ENCODE data around the gene DFFA.
A peak's percentile ranks its signal among the peaks of the same experiment; 100 is the strongest.
"Not testable (repeated sequence)": the region's sequence is repeated elsewhere in the genome, so short reads cannot be mapped to it uniquely, and the experiment has no call there.

DFFA gene

DNA sequence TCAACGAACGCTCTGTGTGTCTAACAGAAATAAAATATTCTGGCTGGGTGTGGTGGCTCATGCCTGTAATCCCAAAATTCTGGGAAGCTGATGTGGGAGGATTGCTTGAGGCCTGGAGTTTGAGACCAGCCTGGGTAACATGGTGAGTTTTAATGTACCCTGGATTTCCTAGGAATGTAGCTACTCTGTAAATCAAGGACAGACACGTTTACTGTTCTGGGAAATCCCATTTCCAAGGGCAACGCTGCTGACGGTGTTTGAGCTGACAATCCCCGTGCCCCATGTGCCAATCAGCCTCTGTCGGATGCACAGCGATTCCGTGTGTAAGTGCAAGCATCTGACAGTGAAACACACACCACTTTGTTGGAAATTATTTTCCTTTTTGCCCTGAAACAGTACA, 14.5 kb downstream of the DFFA start:
- no peak for DNase-seq (ENCODE audit: low read depth)

- not testable (repeated sequence) for DNase-seq (ENCODE audit: low read depth)
Observed at GRCh38 chr1:10457462-10457861, 14.9 kb downstream of the DFFA start.

GRCh38 chr1:10456661-10457060, 15.7 kb downstream of the DFFA start:
- no peak for DNase-seq (ENCODE audit: low read depth)

DNA sequence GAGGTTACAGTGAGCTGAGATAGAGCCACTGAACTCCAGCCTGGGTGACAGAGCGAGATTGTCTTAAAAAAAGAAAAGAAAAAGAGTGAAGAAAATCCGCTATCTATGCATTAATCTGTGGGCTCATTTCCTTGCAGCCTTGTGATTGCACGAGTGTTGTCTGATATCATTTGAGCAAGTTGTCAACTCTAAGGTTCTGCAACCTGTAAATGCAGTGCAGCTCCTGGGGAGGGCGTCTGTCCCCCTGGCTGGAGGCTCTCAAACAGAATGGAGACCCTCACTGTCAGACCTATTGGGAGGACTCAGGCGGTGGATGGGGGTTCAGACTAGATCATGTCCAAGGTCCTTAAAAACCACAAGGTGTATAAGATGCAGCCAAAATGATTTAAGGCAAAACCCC, 16.3 kb downstream of the DFFA start:
- no peak for DNase-seq (ENCODE audit: low read depth)

DNA sequence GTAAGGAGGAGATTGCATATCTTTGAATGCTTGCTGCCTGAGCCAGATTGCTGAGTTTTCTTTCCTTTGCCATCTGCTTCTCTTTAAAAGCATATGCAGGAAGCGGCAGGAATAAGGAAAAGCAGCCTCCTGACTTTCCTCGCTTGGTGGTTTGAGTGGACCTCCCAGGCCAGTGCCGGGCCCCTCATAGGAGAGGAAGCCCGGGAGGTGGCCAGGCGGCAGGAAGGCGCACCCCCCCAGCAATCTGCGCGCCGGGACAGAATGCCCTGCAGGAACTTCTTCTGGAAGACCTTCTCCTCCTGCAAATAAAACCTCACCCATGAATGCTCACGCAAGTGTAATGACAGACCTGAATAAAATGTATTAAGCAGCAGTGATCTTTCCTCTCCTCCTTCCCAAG, 21.0 kb downstream of the DFFA start:
- peak; percentile 58 for DNase-seq (ENCODE audit: low read depth)

DNA sequence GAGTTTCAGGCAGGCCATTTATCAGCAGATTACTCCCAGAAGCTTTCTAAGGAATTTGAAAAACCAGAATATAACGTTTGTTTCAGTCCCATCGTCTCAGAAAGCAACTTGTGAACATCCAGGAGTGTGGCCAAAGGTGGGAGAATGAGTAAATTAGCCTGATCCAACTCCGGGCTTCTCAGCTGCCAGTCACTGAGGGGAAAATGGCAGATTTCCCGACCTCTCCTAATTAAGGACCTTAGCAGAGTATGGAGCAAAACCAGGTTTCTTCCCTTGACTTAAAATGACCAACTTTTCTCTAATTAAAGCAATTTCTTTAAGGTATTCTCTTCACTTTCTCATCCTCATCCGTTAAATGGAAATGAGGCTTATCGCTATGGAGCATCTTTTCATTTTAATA, 21.5 kb downstream of the DFFA start:
- DNase-seq (ENCODE audit: low read depth): no peak

DNA sequence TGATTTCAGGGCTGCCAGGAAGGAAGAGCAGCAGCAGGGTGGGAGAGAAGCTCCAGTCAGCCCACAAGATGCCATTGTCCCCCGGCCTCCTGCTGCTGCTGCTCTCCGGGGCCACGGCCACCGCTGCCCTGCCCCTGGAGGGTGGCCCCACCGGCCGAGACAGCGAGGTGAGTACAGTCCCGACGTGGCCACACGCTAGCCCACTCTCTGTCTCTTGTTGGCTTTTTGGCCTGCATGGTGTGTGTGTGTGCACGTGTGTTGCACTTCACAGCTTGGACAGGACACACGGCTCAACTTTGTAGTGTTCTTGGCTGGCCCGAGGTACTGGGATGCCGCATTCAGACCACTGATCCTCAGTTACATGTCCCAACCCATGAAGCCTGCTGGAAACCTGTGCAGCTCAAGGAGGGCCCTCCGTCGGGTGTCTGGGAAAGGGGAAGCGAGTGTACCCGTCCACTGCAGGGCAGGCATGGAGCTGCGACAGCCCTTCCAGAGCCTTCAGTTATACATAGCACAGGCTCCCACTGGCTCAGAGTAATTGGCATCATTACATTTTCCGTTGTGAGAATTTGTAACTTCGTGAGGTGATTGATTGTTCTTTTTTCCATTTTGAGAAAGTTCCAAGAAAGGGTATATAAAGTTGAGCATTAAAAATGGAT, 22.0 kb downstream of the DFFA start:
- DNase-seq (ENCODE audit: low read depth): no peak

DNA sequence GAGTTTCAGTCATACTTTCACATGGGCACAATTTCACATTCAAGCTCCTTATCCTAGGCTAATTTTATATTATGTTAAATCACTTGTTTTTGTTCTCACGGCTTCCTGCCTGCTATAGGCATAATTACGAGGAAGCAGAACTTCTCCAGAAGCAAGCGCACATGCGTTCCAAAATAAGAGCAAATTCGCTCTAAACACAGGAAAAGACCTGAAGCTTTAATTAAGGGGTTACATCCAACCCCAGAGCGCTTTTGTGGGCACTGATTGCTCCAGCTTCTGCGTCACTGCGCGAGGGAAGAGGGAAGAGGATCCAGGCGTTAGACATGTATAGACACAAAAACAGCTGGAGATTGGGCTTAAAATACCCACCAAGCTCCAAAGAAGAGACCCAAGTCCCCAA, 22.6 kb downstream of the DFFA start, which contains the start of gene CORT:
CORT (plus strand) TSS at position 281 of the 400 bp plus-strand sequence. CDS start 193 bp downstream, outside the sequence.
- DNase-seq (ENCODE audit: low read depth): no peak

- no peak for DNase-seq (ENCODE audit: low read depth)
Observed at GRCh38 chr1:10446790-10447422, 25.4 kb downstream of the DFFA start.

DNA sequence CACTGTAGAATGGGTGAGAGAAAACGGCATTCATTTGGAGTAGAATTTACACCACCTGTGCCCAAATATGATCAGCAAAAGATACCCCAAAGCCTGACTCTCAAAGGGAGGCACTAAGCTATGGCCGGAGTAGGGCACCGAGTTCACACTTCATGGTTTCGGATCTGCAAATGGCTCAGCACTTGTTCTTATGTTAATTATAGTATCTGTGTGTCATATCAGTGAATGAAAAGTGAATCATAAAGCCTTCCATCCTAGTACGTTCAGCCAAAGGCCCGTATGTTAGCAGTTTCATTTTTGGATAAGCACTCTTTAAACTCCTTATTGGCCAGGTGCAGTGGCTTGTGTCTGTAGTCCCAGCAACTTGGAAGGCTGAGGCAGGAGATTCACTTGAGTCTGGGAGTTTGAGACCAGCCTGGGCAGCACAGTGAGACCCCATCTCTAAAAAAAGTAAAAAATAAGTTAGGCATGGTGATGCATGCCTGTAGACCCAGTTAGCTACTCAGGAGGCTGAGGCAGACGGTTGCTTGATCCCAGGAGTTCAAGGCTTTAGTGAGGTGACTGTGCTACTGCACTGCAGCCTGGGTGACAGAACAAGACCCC, 27.4 kb downstream of the DFFA start:
- no peak for DNase-seq (ENCODE audit: low read depth)

DNA sequence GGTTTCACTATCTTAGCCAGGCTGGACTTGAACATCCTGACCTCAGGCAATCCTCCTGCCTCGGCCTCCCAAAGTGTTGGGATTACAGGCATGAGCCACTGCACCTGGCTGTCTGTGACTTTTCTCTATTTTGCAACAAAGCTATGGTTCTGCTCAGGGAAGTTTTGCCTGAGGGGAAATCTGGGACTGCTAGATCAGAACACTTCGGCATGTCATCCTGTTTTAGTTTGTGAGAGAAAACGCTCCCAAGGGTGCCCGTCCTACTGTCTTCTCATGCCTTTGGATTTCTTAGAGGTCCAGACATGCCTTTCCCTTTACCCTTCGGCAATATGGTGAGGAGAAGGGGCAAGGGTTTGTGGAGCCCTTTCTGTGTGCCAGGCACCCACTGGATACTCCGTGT, 28.1 kb downstream of the DFFA start:
- DNase-seq (ENCODE audit: low read depth): no peak

DNA sequence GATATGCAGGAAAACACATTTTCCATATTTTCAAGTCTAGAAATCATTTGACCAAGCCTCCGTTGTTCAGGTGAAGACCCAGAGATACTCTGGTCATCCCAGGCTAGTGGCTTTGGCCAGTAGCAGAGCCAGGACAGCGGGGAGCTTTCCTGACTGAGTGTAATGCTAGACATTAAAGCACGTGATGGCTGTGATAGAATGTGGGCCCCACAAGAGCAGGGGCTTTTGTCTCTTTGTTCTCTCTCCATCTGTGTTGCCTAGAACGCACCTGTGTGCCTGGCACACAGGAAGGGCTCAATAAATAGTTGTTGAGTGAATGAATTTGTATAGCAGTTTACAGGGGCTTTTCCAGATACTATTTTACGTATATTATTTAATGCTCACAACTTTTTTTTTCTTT, 31.5 kb downstream of the DFFA start:
- no peak for DNase-seq (ENCODE audit: low read depth)

GRCh38 chr1:10440305-10440704, 32.0 kb downstream of the DFFA start:
- DNase-seq (ENCODE audit: low read depth): no peak

DNA sequence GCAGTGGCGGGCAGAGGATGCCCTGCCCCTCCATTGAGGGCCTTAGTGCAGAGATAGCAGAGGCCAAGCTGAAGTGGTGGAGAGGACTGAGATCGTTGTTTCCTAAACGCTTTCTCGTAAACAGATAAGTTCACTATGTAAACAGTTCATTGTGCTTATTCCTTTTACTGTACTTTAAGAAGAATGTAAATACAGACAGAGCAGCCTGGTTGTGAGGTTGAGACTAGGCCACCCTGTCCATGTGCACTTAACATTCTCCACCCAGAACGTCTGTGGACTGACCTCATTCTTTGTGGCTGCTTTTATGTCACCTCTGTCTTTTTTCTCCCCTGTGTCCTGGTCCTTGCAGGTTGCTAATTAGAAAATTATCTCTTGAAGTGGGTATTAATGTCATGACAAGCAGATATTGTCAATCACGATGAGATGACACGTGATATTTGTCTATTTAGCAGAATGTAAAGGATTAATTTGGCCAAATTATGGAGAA, 33.6 kb downstream of the DFFA start:
- no peak for DNase-seq (ENCODE audit: low read depth)

- DNase-seq (ENCODE audit: low read depth): no peak
Observed at GRCh38 chr1:10437052-10437451, 35.3 kb downstream of the DFFA start.

DNA sequence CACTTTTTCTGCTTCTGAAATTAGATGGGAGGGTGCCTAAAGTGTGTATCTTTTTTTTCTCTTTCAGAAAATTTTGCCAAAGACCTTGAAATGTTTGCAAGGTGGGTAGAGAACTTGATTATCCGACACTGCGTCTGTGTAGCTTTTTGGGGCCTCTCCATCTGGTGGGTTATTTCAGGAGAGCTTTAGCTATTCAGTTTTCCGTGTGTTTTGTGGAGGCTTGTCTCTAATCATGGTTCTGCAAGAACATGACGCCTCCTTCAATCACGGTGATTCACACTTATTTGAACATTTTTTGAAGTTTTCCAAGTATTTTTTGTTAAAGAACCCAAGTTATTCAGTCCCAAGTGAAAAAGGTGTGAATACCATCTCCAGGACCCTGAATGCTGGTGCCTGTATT, 37.7 kb downstream of the DFFA start:
- no peak for DNase-seq (ENCODE audit: low read depth)

DNA sequence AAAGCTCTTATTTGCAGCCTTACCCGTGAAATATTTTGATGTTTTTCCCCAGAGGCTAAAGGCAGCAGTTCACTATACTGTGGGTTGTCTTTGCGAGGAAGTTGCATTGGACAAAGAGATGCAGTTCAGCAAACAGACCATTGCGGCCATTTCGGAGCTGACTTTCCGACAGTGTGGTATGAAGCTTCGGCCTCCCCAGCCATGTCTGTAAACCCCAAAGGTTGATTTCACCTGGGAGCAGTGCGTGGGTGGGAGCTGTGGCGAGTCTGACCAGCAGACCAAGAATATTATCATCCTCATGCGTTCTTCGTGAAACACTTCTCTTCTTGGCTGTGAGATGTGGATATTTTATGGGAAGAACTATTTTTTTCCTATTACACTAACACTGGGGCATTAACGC, 38.5 kb downstream of the DFFA start:
- DNase-seq (ENCODE audit: low read depth): no peak

DNA sequence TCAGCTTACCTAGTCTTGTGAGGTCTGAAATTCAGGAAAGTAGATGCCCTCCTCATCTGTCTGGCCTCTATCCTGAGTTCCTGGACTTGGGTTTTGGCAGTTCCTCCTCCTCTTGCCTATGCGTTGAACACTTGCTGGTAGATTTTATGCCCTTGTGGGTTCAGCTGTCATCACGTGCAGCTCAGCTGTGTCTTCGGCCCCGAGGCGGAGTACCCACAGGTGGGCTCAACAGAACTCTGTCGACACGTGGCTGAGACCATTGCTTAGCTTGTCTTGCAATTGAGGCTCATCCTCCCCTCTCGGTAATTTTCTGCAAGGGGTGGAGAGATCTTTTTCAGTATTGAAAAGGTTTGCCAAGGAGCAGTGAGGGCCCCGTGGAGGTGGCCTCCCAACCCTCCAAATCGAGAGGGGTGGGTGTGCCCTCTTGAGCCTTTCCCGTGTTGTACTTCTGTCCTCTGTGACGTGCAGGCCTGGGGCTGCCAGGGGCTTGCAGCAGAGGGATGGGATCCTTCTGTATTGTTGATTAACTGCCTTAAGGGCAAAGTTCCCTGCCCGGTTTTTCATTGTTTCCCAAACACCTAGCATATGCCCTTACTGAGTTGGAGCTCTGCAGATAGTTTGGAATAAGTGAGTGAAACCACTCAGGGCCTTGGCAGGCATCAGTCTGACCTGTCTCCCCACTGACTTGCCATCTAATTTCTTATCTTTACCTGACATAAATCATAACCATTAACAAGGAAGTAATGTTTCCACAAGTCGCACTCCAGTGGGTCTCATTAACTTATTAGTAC, 39.2 kb downstream of the DFFA start:
- no peak for DNase-seq (ENCODE audit: low read depth)

- DNase-seq (ENCODE audit: low read depth): peak; percentile 19
Observed at GRCh38 chr1:10431070-10431730, 41.1 kb downstream of the DFFA start.

GRCh38 chr1:10430216-10431069, 41.9 kb downstream of the DFFA start, which contains the start of gene CENPS:
CENPS (plus strand) TSS chr1:10430433; CDS start chr1:10430518, 85 bp downstream.
- DNase-seq (ENCODE audit: low read depth): peak; percentile 82

DNA sequence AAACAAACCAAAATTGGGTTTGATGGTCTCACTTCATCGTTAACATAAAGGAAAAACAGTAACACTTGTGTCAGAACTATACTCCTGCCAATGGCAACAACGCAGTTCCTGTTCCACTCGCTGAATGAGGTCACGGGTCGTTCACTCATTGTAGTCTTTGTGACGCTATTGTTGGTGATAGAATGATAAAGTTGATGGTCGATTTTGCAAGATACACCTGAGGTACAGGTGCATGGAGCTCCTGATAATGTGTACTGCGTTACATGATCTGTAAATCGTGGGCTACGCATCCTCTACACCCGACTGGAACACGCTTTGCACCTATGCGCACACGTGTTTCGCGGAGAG, 42.5 kb downstream of the DFFA start:
- no peak for DNase-seq (ENCODE audit: low read depth)
